HEK293 (cell line): ENCODE results near the gene ASL.

ENCODE experiments used
- BCL11A ChIP-seq: fragments of 450-650 bp; formaldehyde crosslinking; IDR thresholded peaks from 2 replicates; pipeline ENCODE4 v1.5.1; 2016; ENCODE audit warnings: low read depth, missing biosample characterization, missing genetic modification characterization
- GLIS1 ChIP-seq: fragments of 450-650 bp; formaldehyde crosslinking; IDR thresholded peaks from 2 replicates; pipeline ENCODE4 v1.5.1; 2016; ENCODE audit warnings: missing biosample characterization, missing genetic modification characterization
- GLIS2 ChIP-seq: fragments of 450-650 bp; formaldehyde crosslinking; IDR thresholded peaks from 2 replicates; pipeline ENCODE4 v1.5.1; 2016; ENCODE audit warnings: missing biosample characterization, missing genetic modification characterization
- HOXA7 ChIP-seq: sonication (generic); formaldehyde crosslinking; IDR thresholded peaks from 2 replicates; pipeline ENCODE4 v1.8.1; 2022; ENCODE audit warnings: missing genetic modification reagents, borderline replicate concordance
- KLF10 ChIP-seq: fragments of 450-650 bp; IDR thresholded peaks from 2 replicates; pipeline ENCODE4 v1.5.1; 2018; ENCODE audit warnings: missing biosample characterization, mild to moderate bottlenecking, missing genetic modification characterization
- KLF8 ChIP-seq: fragments of 450-650 bp; formaldehyde crosslinking; IDR thresholded peaks from 2 replicates; pipeline ENCODE4 v1.5.1; 2016; ENCODE audit warnings: missing biosample characterization, missing genetic modification characterization
- KLF9 ChIP-seq: fragments of 450-650 bp; formaldehyde crosslinking; IDR thresholded peaks from 2 replicates; pipeline ENCODE4 v1.5.1; 2016; ENCODE audit warnings: missing biosample characterization, missing genetic modification characterization, low read depth
- MEIS1 ChIP-seq: sonication (generic); formaldehyde crosslinking; IDR thresholded peaks from 2 replicates; pipeline ENCODE4 v1.8.1; 2022; ENCODE audit warnings: missing genetic modification reagents, mild to moderate bottlenecking, borderline replicate concordance
- SETDB1 ChIP-seq: IDR thresholded peaks from one replicate; pipeline ENCODE4 v1.6.1; 2017; ENCODE audit warnings: mild to moderate bottlenecking, low read length, moderate library complexity, mixed read lengths; ENCODE audit not compliant: insufficient read length
- SP3 ChIP-seq: fragments of 450-650 bp; formaldehyde crosslinking; IDR thresholded peaks from 2 replicates; pipeline ENCODE4 v1.5.1; 2016; ENCODE audit warnings: missing biosample characterization, missing genetic modification characterization
- TRIM28 ChIP-seq: IDR thresholded peaks from 2 replicates; pipeline ENCODE4 v1.6.1; 2011; ENCODE audit warnings: low read length, control low read depth, borderline replicate concordance
- ZBTB17 ChIP-seq: fragments of 450-650 bp; formaldehyde crosslinking; IDR thresholded peaks from 2 replicates; pipeline ENCODE4 v1.5.1; 2016; ENCODE audit warnings: missing biosample characterization, missing genetic modification characterization
- ZBTB8A ChIP-seq: fragments of 450-650 bp; formaldehyde crosslinking; IDR thresholded peaks from 2 replicates; pipeline ENCODE4 v1.5.1; 2016; ENCODE audit warnings: missing biosample characterization, missing genetic modification characterization
- ZIC2 ChIP-seq: fragments of 450-650 bp; formaldehyde crosslinking; IDR thresholded peaks from 2 replicates; pipeline ENCODE4 v1.5.1; 2016; ENCODE audit warnings: missing biosample characterization, missing genetic modification characterization
- ZNF2 ChIP-seq: fragments of 450-650 bp; formaldehyde crosslinking; IDR thresholded peaks from 2 replicates; pipeline ENCODE4 v1.5.1; 2016; ENCODE audit warnings: missing biosample characterization, missing genetic modification characterization
- ZNF214 ChIP-seq: fragments of 450-650 bp; formaldehyde crosslinking; IDR thresholded peaks from 2 replicates; pipeline ENCODE4 v1.5.1; 2017; ENCODE audit warnings: missing biosample characterization, mild to moderate bottlenecking, missing genetic modification characterization, borderline replicate concordance
- ZNF302 ChIP-seq: fragments of 450-650 bp; formaldehyde crosslinking; IDR thresholded peaks from 2 replicates; pipeline ENCODE4 v1.5.1; 2016; ENCODE audit warnings: missing biosample characterization, missing genetic modification characterization, low read depth
- ZNF366 ChIP-seq: fragments of 450-650 bp; formaldehyde crosslinking; conservative IDR thresholded peaks from 2 replicates; pipeline ENCODE4 v1.5.1; 2016; ENCODE audit warnings: missing biosample characterization, missing genetic modification characterization
- ZNF426 ChIP-seq: fragments of 450-650 bp; formaldehyde crosslinking; IDR thresholded peaks from 2 replicates; pipeline ENCODE4 v1.5.1; 2017; ENCODE audit warnings: missing biosample characterization, missing genetic modification characterization, mild to moderate bottlenecking, inconsistent platforms, moderate library complexity
- ZNF501 ChIP-seq: fragments of 450-650 bp; formaldehyde crosslinking; IDR thresholded peaks from 2 replicates; pipeline ENCODE4 v1.5.1; 2016; ENCODE audit warnings: missing biosample characterization, missing genetic modification characterization
- ZNF629 ChIP-seq: fragments of 450-650 bp; formaldehyde crosslinking; IDR thresholded peaks from 2 replicates; pipeline ENCODE4 v1.5.1; 2017; ENCODE audit warnings: missing biosample characterization, missing genetic modification characterization
- ZNF76 ChIP-seq: fragments of 450-650 bp; formaldehyde crosslinking; IDR thresholded peaks from 2 replicates; pipeline ENCODE4; 2016; ENCODE audit warnings: low read depth, missing biosample characterization, missing genetic modification characterization, borderline replicate concordance
- ZSCAN16 ChIP-seq: fragments of 450-650 bp; formaldehyde crosslinking; IDR thresholded peaks from 2 replicates; pipeline ENCODE4 v1.5.1; 2016; ENCODE audit warnings: missing biosample characterization, missing genetic modification characterization
- TF ChIP-seq, protein P1 (sequence below): fragments of 450-650 bp; IDR thresholded peaks from 2 replicates; pipeline ENCODE4 v1.5.1; 2018; ENCODE audit warnings: missing biosample characterization, mild to moderate bottlenecking, missing genetic modification characterization
- TF ChIP-seq, protein P2 (sequence below): fragments of 450-650 bp; formaldehyde crosslinking; IDR thresholded peaks from 2 replicates; pipeline ENCODE4 v1.5.1; 2016; ENCODE audit warnings: missing biosample characterization, missing genetic modification characterization
- TF ChIP-seq, protein P3 (sequence below): fragments of 450-650 bp; formaldehyde crosslinking; IDR thresholded peaks from 2 replicates; pipeline ENCODE4 v1.5.1; 2017; ENCODE audit warnings: missing biosample characterization, missing genetic modification characterization
- TF ChIP-seq, protein P4 (sequence below): fragments of 450-650 bp; formaldehyde crosslinking; IDR thresholded peaks from 2 replicates; pipeline ENCODE4 v1.5.1; 2016; ENCODE audit warnings: missing biosample characterization, missing genetic modification characterization, low read depth
- TF ChIP-seq, protein P5 (sequence below): sonication (generic); formaldehyde crosslinking; IDR thresholded peaks from 2 replicates; pipeline ENCODE4 v1.8.1; 2022; ENCODE audit warnings: mild to moderate bottlenecking, moderate library complexity, missing genetic modification reagents
- TF ChIP-seq, protein P6 (sequence below): fragments of 450-650 bp; formaldehyde crosslinking; IDR thresholded peaks from 2 replicates; pipeline ENCODE4 v1.5.1; 2016; ENCODE audit warnings: missing biosample characterization, missing genetic modification characterization

The ASL gene

DNA sequence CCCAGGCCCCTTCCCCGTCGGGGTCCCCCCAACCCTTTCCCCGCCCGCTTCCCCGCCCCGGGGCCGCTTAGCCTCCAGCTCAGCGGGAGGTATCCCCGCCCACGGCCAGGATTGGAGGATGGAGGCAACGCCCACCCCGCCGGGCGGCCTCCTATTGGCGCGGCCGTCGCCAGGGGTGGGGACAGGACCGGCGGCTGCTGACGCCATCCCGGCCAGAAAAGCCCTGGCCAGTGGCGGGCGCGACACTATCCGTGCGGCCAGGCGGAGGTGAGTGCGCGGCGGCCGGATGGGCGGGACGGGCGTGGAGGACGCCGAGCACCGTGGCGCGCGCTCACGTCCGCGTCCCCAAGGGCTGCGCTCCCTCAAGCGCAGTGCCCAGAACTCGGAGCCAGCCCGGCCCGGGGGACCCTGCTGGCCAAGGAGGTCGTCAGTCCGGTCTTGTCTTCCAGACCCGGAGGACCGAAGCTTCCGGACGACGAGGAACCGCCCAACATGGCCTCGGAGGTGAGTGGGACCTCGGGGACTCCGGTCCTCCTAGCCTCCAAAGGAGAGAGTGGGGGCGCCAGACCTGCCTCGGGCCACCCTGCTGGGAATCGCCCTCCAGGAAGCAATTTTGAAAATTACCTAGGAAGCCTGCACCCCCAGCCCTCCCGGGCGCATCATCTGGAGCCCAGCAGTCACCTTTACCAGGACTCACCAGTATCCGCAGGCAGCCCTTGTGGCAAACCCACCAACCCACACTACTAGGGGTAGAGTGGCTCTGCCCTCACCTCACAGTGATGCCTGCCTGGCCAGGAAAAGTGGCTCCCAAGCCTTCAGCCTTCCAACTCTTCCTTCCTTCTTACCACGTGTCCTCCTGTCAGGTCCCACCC lies at the start of gene ASL (continued):
- TF ChIP-seq SP3 (peak; percentile 83), ZBTB8A (tag by site-specific recombination) (peak; percentile 54), ZNF501 (tag by site-specific recombination) (peak; percentile 26; the same call in 1 of the 2 replicates), SETDB1 (no peak), HOXA7 (CRISPR knock-in tag) (no peak), MEIS1 (CRISPR knock-in tag) (no peak), ZSCAN16 (tag by site-specific recombination) (no peak), KLF9 (tag by site-specific recombination) (peak; percentile 62), ZBTB17 (tag by site-specific recombination) (peak; percentile 76), ZNF426 (tag by site-specific recombination) (no peak), KLF10 (peak; percentile 100), ZNF214 (tag by site-specific recombination) (no peak), GLIS2 (peak; percentile 66), TRIM28 (no peak), GLIS1 (tag by site-specific recombination) (peak; percentile 78), ZNF2 (no peak), ZNF366 (tag by site-specific recombination) (no peak), ZNF629 (tag by site-specific recombination) (peak; percentile 52; the same call in 1 of the 2 replicates), ZNF76 (tag by site-specific recombination) (peak; percentile 15; the same call in 1 of the 2 replicates), ZNF302 (tag by site-specific recombination) (no peak), KLF8 (tag by site-specific recombination) (peak; percentile 81), ZIC2 (tag by site-specific recombination) (peak; percentile 64), BCL11A (tag by site-specific recombination) (no peak)
- TF ChIP-seq, protein P1, sequence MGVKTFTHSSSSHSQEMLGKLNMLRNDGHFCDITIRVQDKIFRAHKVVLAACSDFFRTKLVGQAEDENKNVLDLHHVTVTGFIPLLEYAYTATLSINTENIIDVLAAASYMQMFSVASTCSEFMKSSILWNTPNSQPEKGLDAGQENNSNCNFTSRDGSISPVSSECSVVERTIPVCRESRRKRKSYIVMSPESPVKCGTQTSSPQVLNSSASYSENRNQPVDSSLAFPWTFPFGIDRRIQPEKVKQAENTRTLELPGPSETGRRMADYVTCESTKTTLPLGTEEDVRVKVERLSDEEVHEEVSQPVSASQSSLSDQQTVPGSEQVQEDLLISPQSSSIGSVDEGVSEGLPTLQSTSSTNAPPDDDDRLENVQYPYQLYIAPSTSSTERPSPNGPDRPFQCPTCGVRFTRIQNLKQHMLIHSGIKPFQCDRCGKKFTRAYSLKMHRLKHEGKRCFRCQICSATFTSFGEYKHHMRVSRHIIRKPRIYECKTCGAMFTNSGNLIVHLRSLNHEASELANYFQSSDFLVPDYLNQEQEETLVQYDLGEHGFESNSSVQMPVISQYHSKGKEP (tag by site-specific recombination): no peak
- TF ChIP-seq, protein P2, sequence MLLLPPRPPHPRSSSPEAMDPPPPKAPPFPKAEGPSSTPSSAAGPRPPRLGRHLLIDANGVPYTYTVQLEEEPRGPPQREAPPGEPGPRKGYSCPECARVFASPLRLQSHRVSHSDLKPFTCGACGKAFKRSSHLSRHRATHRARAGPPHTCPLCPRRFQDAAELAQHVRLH (tag by site-specific recombination): no peak
- TF ChIP-seq, protein P3, sequence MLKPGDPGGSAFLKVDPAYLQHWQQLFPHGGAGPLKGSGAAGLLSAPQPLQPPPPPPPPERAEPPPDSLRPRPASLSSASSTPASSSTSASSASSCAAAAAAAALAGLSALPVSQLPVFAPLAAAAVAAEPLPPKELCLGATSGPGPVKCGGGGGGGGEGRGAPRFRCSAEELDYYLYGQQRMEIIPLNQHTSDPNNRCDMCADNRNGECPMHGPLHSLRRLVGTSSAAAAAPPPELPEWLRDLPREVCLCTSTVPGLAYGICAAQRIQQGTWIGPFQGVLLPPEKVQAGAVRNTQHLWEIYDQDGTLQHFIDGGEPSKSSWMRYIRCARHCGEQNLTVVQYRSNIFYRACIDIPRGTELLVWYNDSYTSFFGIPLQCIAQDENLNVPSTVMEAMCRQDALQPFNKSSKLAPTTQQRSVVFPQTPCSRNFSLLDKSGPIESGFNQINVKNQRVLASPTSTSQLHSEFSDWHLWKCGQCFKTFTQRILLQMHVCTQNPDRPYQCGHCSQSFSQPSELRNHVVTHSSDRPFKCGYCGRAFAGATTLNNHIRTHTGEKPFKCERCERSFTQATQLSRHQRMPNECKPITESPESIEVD (tag by site-specific recombination): no peak
- TF ChIP-seq, protein P4, sequence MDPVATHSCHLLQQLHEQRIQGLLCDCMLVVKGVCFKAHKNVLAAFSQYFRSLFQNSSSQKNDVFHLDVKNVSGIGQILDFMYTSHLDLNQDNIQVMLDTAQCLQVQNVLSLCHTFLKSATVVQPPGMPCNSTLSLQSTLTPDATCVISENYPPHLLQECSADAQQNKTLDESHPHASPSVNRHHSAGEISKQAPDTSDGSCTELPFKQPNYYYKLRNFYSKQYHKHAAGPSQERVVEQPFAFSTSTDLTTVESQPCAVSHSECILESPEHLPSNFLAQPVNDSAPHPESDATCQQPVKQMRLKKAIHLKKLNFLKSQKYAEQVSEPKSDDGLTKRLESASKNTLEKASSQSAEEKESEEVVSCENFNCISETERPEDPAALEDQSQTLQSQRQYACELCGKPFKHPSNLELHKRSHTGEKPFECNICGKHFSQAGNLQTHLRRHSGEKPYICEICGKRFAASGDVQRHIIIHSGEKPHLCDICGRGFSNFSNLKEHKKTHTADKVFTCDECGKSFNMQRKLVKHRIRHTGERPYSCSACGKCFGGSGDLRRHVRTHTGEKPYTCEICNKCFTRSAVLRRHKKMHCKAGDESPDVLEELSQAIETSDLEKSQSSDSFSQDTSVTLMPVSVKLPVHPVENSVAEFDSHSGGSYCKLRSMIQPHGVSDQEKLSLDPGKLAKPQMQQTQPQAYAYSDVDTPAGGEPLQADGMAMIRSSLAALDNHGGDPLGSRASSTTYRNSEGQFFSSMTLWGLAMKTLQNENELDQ: no peak
- TF ChIP-seq, protein P5, sequence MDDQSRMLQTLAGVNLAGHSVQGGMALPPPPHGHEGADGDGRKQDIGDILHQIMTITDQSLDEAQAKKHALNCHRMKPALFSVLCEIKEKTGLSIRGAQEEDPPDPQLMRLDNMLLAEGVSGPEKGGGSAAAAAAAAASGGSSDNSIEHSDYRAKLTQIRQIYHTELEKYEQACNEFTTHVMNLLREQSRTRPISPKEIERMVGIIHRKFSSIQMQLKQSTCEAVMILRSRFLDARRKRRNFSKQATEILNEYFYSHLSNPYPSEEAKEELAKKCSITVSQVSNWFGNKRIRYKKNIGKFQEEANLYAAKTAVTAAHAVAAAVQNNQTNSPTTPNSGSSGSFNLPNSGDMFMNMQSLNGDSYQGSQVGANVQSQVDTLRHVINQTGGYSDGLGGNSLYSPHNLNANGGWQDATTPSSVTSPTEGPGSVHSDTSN: peak; percentile 86
- TF ChIP-seq, protein P6, sequence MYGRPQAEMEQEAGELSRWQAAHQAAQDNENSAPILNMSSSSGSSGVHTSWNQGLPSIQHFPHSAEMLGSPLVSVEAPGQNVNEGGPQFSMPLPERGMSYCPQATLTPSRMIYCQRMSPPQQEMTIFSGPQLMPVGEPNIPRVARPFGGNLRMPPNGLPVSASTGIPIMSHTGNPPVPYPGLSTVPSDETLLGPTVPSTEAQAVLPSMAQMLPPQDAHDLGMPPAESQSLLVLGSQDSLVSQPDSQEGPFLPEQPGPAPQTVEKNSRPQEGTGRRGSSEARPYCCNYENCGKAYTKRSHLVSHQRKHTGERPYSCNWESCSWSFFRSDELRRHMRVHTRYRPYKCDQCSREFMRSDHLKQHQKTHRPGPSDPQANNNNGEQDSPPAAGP (tag by site-specific recombination): no peak
